Esophagus muscularis mucosa (tissue), 4 donors: ENCODE results near the gene TMC1. TPM values are rescaled to one million over a fixed set of nuclear protein-coding genes. Genes with fewer than 3 reads are reported as not detected.

Experiments used
- DNase-seq: peaks from one replicate; pipeline ENCODE4 v3.0.0-alpha.2; 2017; ENCODE audit errors: extremely low spot score
- H3K27ac ChIP-seq, 4 donors: fragments of 200-600 bp; sonication (generic); replicated peaks in 1 of 4; 1 replicate in 3 of 4; 2 replicates in 1 of 4; pipeline ENCODE4 v1.5.1; 2016 to 2019; ENCODE audit warnings: mild to moderate bottlenecking in 1 of 4
- H3K27me3 ChIP-seq, 4 donors: fragments of 200-600 bp; sonication (generic); one replicate each; pipeline versions ENCODE4 v1.5.1 to v1.6.0; 2016 to 2019
- H3K36me3 ChIP-seq, 4 donors: fragments of 200-600 bp; sonication (generic); one replicate each; pipeline ENCODE4 v1.5.1; 2016 to 2019
- H3K4me1 ChIP-seq, 4 donors: fragments of 200-600 bp; sonication (generic); one replicate each; pipeline ENCODE4 v1.5.1; 2016 to 2019
- H3K4me3 ChIP-seq, 4 donors: fragments of 200-600 bp; sonication (generic); 1 replicate in 2 of 4; 2 replicates in 2 of 4; pipeline ENCODE4 v1.5.1; 2016 to 2019; ENCODE audit warnings: mild to moderate bottlenecking in 4 of 4, moderate library complexity in 1 of 4
- H3K9me3 ChIP-seq, 4 donors: fragments of 200-600 bp; sonication (generic); 1 replicate in 3 of 4; 2 replicates in 1 of 4; pipeline ENCODE4 v1.5.1; 2016 to 2019
- EP300 ChIP-seq: sonication (generic); formaldehyde crosslinking; IDR thresholded peaks from one replicate; pipeline ENCODE4 v1.6.1; 2017; ENCODE audit warnings: antibody characterized with exemption
- POLR2A ChIP-seq: fragments of 450-650 bp; IDR thresholded peaks from one replicate; pipeline ENCODE4 v1.6.1; 2017; ENCODE audit warnings: antibody characterized with exemption, moderate library complexity, mild to moderate bottlenecking, low read depth
- POLR2AphosphoS5 ChIP-seq, 2 donors: sonication (generic); formaldehyde crosslinking; IDR thresholded peaks; one replicate each; pipeline ENCODE4 v1.6.1; 2017; ENCODE audit warnings: antibody characterized with exemption in 2 of 2
- WGBS: methylation state at CpG from one replicate; pipeline ENCODE4 v1.1.5; 2018; 5-methylcytosine and 5-hydroxymethylcytosine counted together
- intact Hi-C: fragments of 100-400 bp; cut with DNase I; formaldehyde crosslinking; loops from one replicate; pipeline ENCODE4 v1.15.1; 2023
- total RNA-seq, 4 donors: library from RNA; depleted of rRNA; stranded (reverse); fragments of >200 nt; gene quantifications; one replicate each; pipeline versions ENCODE4 v1.1.0 to v1.2.1, GENCODE V29; 2016
- TF ChIP-seq, protein P1 (sequence below), 3 experiments: fragments of 200-600 bp in 2 of 3; fragments of 450-650 bp in 1 of 3; sonication (generic) in 2 of 3; IDR thresholded peaks; one replicate each; pipeline ENCODE4 v1.5.1; 2017 to 2019; ENCODE audit warnings: antibody characterized with exemption in 3 of 3, mild to moderate bottlenecking in 2 of 3, moderate library complexity in 1 of 3

Gene TMC1
- total RNA-seq, 4 donors from 2014 or later = not detected

DNA sequence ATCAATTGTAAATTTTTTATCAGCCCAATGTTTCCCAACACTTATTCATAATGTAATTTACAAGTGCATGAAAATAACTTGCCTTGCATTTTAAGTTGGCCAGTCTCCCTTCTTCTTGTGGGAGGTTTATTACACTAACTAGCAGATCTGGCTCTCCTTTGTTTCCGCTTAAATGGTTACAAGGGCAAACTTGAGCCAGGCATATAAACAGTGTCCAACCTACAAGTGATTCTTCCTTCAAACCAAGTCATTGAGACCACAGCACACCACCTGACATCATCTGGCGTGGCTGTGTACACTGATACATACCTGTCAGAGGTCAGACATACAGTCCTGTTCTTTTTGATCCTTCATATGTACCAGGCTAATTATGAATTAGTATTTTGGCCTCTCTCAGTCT is 351.3 kb downstream of the TMC1 start:
- H3K4me1 ChIP-seq = peaks cover 15 to 31% (median 28%) of the 10 kb centered on the region in 4 donors
- intact Hi-C loops = loop anchor here (5.0 kb wide), 2 partner anchors 150 to 210 kb away; no protein-coding TSS in a partner anchor
- no peaks in the 10 kb centered on the region for H3K27me3 ChIP-seq
- DNase-seq = no peak
- H3K4me3 ChIP-seq = no peak overlapping the region
- TF ChIP-seq POLR2AphosphoS5 (IDR thresholded peaks at IDR 0.05) = no peak
- TF ChIP-seq, protein P1, sequence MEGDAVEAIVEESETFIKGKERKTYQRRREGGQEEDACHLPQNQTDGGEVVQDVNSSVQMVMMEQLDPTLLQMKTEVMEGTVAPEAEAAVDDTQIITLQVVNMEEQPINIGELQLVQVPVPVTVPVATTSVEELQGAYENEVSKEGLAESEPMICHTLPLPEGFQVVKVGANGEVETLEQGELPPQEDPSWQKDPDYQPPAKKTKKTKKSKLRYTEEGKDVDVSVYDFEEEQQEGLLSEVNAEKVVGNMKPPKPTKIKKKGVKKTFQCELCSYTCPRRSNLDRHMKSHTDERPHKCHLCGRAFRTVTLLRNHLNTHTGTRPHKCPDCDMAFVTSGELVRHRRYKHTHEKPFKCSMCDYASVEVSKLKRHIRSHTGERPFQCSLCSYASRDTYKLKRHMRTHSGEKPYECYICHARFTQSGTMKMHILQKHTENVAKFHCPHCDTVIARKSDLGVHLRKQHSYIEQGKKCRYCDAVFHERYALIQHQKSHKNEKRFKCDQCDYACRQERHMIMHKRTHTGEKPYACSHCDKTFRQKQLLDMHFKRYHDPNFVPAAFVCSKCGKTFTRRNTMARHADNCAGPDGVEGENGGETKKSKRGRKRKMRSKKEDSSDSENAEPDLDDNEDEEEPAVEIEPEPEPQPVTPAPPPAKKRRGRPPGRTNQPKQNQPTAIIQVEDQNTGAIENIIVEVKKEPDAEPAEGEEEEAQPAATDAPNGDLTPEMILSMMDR (IDR thresholded peaks at IDR 0.05) = no peak
- no peak for TF ChIP-seq POLR2A
- WGBS = 70% methylated on average over 2 of the region's 2 CpGs
- H3K9me3 ChIP-seq = no peaks in the 10 kb centered on the region
- H3K27ac ChIP-seq = no peak overlapping the region
- H3K36me3 ChIP-seq = no peaks in the 10 kb centered on the region

- 63% methylated on average over 1 of the region's 1 CpG for WGBS
- intact Hi-C loops = loop anchor here (5.0 kb wide), 2 partner anchors 149 to 209 kb away; no protein-coding TSS in a partner anchor
These were observed 352.0 kb downstream of the TMC1 start for GRCh38 chr9:72873456-72873855.

DNA sequence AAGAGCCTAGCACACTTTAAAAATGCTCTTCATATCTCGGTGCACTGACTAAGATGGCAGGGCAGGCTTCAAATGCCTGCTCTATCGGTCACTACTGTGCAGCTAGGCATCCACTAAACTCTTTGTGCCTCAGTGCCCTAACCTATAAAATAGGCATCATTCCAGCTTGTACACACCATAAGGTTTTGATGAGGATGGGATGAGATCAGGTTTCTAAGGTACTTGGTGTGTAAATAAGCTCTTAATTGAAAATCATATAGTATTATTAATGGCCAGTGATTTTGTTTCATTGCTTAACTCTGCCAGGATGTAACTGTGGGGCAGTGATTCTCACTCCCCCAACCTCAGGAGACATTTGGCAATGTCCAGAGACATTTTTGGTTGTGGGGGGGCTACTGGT is 352.9 kb downstream of the TMC1 start:
- Histone ChIP-seq H3K9me3 (no peaks in the 10 kb centered on the region), H3K4me3 (no peak overlapping the region), H3K4me1 (peaks cover 15 to 31% (median 28%) of the 10 kb centered on the region in 4 donors), H3K36me3 (no peaks in the 10 kb centered on the region), H3K27ac (no peak overlapping the region), H3K27me3 (no peaks in the 10 kb centered on the region)
- TF ChIP-seq POLR2A (no peak), EP300 (no peak), POLR2AphosphoS5 (IDR thresholded peaks at IDR 0.05) (no peak)
- TF ChIP-seq, protein P1 (IDR thresholded peaks at IDR 0.05) = no peak
- WGBS = 95% methylated on average over 2 of the region's 2 CpGs
- intact Hi-C loops = loop anchor here (5.0 kb wide), 2 partner anchors 148 to 208 kb away; no protein-coding TSS in a partner anchor
- DNase-seq = no peak

More at GRCh38 chr9:72873456-72873855, 352.0 kb downstream of the TMC1 start:
- Histone ChIP-seq H3K9me3 (no peaks in the 10 kb centered on the region), H3K36me3 (no peaks in the 10 kb centered on the region), H3K4me3 (no peak overlapping the region), H3K27me3 (no peaks in the 10 kb centered on the region), H3K27ac (no peak overlapping the region), H3K4me1 (peaks cover 15 to 31% (median 28%) of the 10 kb centered on the region in 4 donors)
- TF ChIP-seq POLR2AphosphoS5 (IDR thresholded peaks at IDR 0.05) (no peak), EP300 (no peak), POLR2A (no peak)
- TF ChIP-seq, protein P1 (IDR thresholded peaks at IDR 0.05) = no peak
- DNase-seq = no peak

GRCh38 chr9:72875221-72875620 is 353.8 kb downstream of the TMC1 start:
- H3K4me3 ChIP-seq = no peak overlapping the region
- TF ChIP-seq EP300 (no peak), POLR2A (no peak), POLR2AphosphoS5 (IDR thresholded peaks at IDR 0.05) (no peak)
- TF ChIP-seq, protein P1 (IDR thresholded peaks at IDR 0.05) = no peak
- H3K4me1 ChIP-seq = peaks cover 15 to 31% (median 28%) of the 10 kb centered on the region in 4 donors
- H3K27ac ChIP-seq = no peak overlapping the region
- no peaks in the 10 kb centered on the region for H3K9me3 ChIP-seq
- intact Hi-C loops = no loop called here
- H3K36me3 ChIP-seq = no peaks in the 10 kb centered on the region
- no peak for DNase-seq
- H3K27me3 ChIP-seq = no peaks in the 10 kb centered on the region

- Histone ChIP-seq H3K4me3 (no peak overlapping the region), H3K4me1 (peaks cover 8 to 15% (median 12%) of the 10 kb centered on the region in 4 donors), H3K27me3 (no peaks in the 10 kb centered on the region), H3K36me3 (no peaks in the 10 kb centered on the region), H3K9me3 (no peaks in the 10 kb centered on the region), H3K27ac (no peak overlapping the region)
- TF ChIP-seq POLR2A = no peak
- no peak for TF ChIP-seq EP300
- TF ChIP-seq, protein P1 (IDR thresholded peaks at IDR 0.05) = no peak
- no peak for TF ChIP-seq POLR2AphosphoS5 (IDR thresholded peaks at IDR 0.05)
- intact Hi-C loops = no loop called here
- WGBS = 78% methylated on average over 2 of the region's 2 CpGs
- DNase-seq = no peak
These were observed 359.4 kb downstream of the TMC1 start for GRCh38 chr9:72880821-72881220.
